ENCODE results near the gene IL22.

Gene IL22

DNA sequence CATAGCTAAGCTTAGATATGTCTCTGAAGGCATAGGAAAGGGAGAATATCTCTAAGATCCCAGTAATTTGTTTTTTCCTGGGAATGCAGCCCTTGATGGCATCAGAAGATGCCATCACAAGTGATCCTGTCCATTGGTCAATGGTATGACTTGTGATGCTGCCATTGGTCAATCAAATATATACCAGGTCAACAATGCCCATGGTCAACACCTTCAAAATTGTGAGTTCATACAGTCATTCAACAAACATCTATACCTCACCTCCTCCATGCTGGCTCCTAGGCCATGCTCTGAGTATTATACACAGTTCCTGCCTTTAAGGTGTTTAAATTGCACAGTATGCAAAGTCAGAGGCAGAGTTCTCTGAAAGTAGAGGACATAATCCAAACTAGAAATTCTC lies 19.3 kb upstream of the IL22 start:
- TF ChIP-seq, protein P1, sequence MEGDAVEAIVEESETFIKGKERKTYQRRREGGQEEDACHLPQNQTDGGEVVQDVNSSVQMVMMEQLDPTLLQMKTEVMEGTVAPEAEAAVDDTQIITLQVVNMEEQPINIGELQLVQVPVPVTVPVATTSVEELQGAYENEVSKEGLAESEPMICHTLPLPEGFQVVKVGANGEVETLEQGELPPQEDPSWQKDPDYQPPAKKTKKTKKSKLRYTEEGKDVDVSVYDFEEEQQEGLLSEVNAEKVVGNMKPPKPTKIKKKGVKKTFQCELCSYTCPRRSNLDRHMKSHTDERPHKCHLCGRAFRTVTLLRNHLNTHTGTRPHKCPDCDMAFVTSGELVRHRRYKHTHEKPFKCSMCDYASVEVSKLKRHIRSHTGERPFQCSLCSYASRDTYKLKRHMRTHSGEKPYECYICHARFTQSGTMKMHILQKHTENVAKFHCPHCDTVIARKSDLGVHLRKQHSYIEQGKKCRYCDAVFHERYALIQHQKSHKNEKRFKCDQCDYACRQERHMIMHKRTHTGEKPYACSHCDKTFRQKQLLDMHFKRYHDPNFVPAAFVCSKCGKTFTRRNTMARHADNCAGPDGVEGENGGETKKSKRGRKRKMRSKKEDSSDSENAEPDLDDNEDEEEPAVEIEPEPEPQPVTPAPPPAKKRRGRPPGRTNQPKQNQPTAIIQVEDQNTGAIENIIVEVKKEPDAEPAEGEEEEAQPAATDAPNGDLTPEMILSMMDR (IDR thresholded peaks at IDR 0.05; ENCODE audit: extremely low read depth, missing control alignments) = no peak
- no peak for DNase-seq (ENCODE audit: low spot score)

GRCh38 chr12:68271346-68271745 lies 17.9 kb upstream of the IL22 start:
- no peak for DNase-seq (ENCODE audit: low spot score)

GRCh38 chr12:68270358-68270757 lies 17.0 kb upstream of the IL22 start:
- no peak for DNase-seq (ENCODE audit: low spot score)
- TF ChIP-seq, protein P1 (IDR thresholded peaks at IDR 0.05; ENCODE audit: extremely low read depth, missing control alignments) = no peak

More at GRCh38 chr12:68271346-68271745, 17.9 kb upstream of the IL22 start:
- TF ChIP-seq, protein P1 (IDR thresholded peaks at IDR 0.05; ENCODE audit: extremely low read depth, missing control alignments) = no peak

DNA sequence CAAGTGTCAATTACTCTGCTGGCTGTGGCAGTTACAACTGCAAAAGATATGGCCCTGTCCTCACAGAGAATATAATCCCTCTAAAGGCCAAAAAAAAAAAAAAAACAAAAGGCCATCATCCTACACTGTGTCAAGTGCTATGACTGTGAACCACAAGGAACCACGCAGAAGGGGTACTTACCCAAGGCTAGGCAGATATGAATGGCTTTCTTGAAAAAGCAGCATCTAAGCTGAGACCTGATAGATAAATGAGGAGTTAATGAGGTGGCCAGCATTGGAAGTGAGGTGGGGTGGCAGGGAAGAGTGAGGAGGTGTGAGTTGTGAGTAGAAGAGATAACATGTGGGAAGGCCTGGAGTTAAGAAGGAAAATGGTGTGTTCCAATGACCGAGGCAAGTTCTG lies 16.4 kb upstream of the IL22 start:
- TF ChIP-seq, protein P1 (IDR thresholded peaks at IDR 0.05; ENCODE audit: extremely low read depth, missing control alignments) = no peak
- DNase-seq (ENCODE audit: low spot score) = no peak

GRCh38 chr12:68268967-68269366 lies 15.6 kb upstream of the IL22 start:
- TF ChIP-seq, protein P1 (IDR thresholded peaks at IDR 0.05; ENCODE audit: extremely low read depth, missing control alignments) = no peak
- DNase-seq (ENCODE audit: low spot score) = no peak

GRCh38 chr12:68267892-68268396 lies 14.5 kb upstream of the IL22 start:
- no peak for DNase-seq (ENCODE audit: low spot score)
- TF ChIP-seq, protein P1 (IDR thresholded peaks at IDR 0.05; ENCODE audit: extremely low read depth, missing control alignments) = no peak

DNA sequence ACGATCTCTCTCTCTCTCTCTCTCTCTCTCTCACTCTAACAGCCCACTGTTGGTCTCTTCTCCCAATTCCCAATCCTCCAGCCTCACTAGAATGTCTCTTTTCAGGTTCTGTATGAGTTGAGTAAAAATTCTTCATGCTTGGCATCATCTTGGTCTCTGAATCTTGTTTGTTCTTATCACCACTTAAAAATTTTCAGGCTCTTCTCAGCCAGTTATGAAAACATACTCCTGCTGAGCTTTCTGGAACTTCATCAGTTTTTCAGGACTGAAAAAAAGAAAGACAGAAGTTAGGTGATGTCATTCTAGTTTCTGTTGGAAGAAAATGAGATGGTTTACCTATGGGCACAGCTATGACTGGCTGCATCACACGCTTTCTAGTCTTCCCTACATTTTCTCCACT lies 11.5 kb upstream of the IL22 start:
- no peak for DNase-seq (ENCODE audit: low spot score)
- TF ChIP-seq, protein P1 (IDR thresholded peaks at IDR 0.05; ENCODE audit: extremely low read depth, missing control alignments) = no peak
